Neural progenitor cell (in vitro differentiated cells): Measurements from ENCODE around the gene ESPNL. TPM values are rescaled to one million over a fixed set of nuclear protein-coding genes. Genes with fewer than 3 reads are reported as not detected.

Experiments
- DNase-seq: peaks from one replicate; pipeline ENCODE4 v3.0.0-alpha.2; 2016; ENCODE audit warnings: low spot score
- H2AFZ ChIP-seq: fragments of 200-600 bp; sonication (generic); replicated peaks from 2 replicates; pipeline ENCODE4 v1.6.1; 2016; ENCODE audit warnings: antibody characterized with exemption
- H3F3A ChIP-seq: fragments of 200-600 bp; sonication (generic); 2 replicates; pipeline ENCODE4 v1.6.1; 2016; ENCODE audit warnings: antibody characterized with exemption, low read depth
- H3K27ac ChIP-seq: fragments of 200-600 bp; sonication (generic); 2 replicates; pipeline ENCODE4 v1.5.1; 2016; ENCODE audit warnings: mild to moderate bottlenecking
- H3K27me3 ChIP-seq: fragments of 200-600 bp; sonication (generic); 2 replicates; pipeline ENCODE4 v1.6.1; 2016; ENCODE audit warnings: mild to moderate bottlenecking, moderate library complexity
- H3K36me3 ChIP-seq: fragments of 200-600 bp; sonication (generic); 2 replicates; pipeline ENCODE4 v1.5.1; 2016
- H3K4me1 ChIP-seq: fragments of 200-600 bp; sonication (generic); 2 replicates; pipeline ENCODE4 v1.6.1; 2016; ENCODE audit warnings: mixed run types
- H3K4me2 ChIP-seq: fragments of 200-600 bp; sonication (generic); 2 replicates; pipeline ENCODE4 v1.6.1; 2016
- H3K4me3 ChIP-seq: fragments of 200-600 bp; sonication (generic); 2 replicates; pipeline ENCODE4 v1.5.1; 2016
- H3K79me2 ChIP-seq: fragments of 200-600 bp; sonication (generic); 2 replicates; pipeline ENCODE4 v1.6.1; 2016; ENCODE audit warnings: low read depth
- H3K9ac ChIP-seq: fragments of 200-600 bp; sonication (generic); 2 replicates; pipeline ENCODE4 v1.6.1; 2016
- H3K9me3 ChIP-seq: fragments of 200-600 bp; sonication (generic); 2 replicates; pipeline ENCODE4 v1.5.1; 2016; ENCODE audit warnings: low read depth
- H4K20me1 ChIP-seq: fragments of 200-600 bp; sonication (generic); 2 replicates; pipeline ENCODE4 v1.6.1; 2016; ENCODE audit warnings: low read depth
- H3K27ac Mint-ChIP-seq: 3 replicates; pipeline ENCODE4 v1.8.0; 2021; ENCODE audit warnings: mixed read lengths
- H3K27me3 Mint-ChIP-seq: 2 replicates; pipeline ENCODE4 v1.8.0; 2022; ENCODE audit warnings: low read depth, mild to moderate bottlenecking, inconsistent platforms, moderate library complexity, mixed read lengths; ENCODE audit not compliant: insufficient read depth
- H3K36me3 Mint-ChIP-seq: 3 replicates; pipeline ENCODE4 v1.8.0; 2021; ENCODE audit warnings: mixed read lengths
- H3K4me1 Mint-ChIP-seq: 3 replicates; pipeline ENCODE4 v1.8.0; 2021; ENCODE audit warnings: mixed read lengths
- H3K4me3 Mint-ChIP-seq: 3 replicates; pipeline ENCODE4 v1.8.0; 2021; ENCODE audit warnings: mild to moderate bottlenecking, moderate library complexity, mixed read lengths
- H3K9me3 Mint-ChIP-seq: 3 replicates; pipeline ENCODE4 v1.8.0; 2020; ENCODE audit warnings: mixed read lengths
- CTCF ChIP-seq: fragments of 200-600 bp; sonication (generic); IDR thresholded peaks from 2 replicates; pipeline ENCODE4 v1.5.1; 2017; ENCODE audit warnings: antibody characterized with exemption, mild to moderate bottlenecking
- EZH2 ChIP-seq: fragments of 200-600 bp; sonication (generic); IDR thresholded peaks from 2 replicates; pipeline ENCODE4 v1.6.1; 2017; ENCODE audit warnings: antibody characterized with exemption, mild to moderate bottlenecking, moderate library complexity
- EZH2phosphoT487 ChIP-seq: fragments of 200-600 bp; sonication (generic); IDR thresholded peaks from 2 replicates; pipeline ENCODE4 v1.6.1; 2017; ENCODE audit warnings: antibody characterized with exemption
- total RNA-seq: library from RNA; depleted of rRNA; stranded (reverse); fragments of >200 nt; gene quantifications from 2 replicates; pipeline ENCODE4 v1.2.3, GENCODE V29; 2015; ENCODE audit warnings: low replicate concordance

The ESPNL gene
- total RNA-seq, 1 donor from 2014 or later, result 0.58 TPM

- no peaks in the 10 kb centered on the region for H3K79me2 ChIP-seq
- H3K9ac ChIP-seq, result no peak overlapping the region
- Mint-ChIP-seq H3K36me3 (no peaks in the 10 kb centered on the region), H3K27ac (no peak overlapping the region), H3K9me3 (peaks cover 1% of the 10 kb centered on the region), H3K4me1 (peaks cover 20% of the 10 kb centered on the region), H3K27me3 (peaks cover 2% of the 10 kb centered on the region), H3K4me3 (no peak overlapping the region)
- no peak overlapping the region for H3K4me3 ChIP-seq
- H3K4me2 ChIP-seq, result no peak overlapping the region
- no peaks in the 10 kb centered on the region for H3K27me3 ChIP-seq
- peaks cover 21% of the 10 kb centered on the region for H3K4me1 ChIP-seq
- TF ChIP-seq CTCF (peak; percentile 53), EZH2phosphoT487 (no peak)
- H2AFZ ChIP-seq, result peak overlapping the region; percentile 21
- DNase-seq, result peak; percentile 67
- peaks cover 14% of the 10 kb centered on the region for H3F3A ChIP-seq
- H4K20me1 ChIP-seq, result no peaks in the 10 kb centered on the region
- H3K36me3 ChIP-seq, result no peaks in the 10 kb centered on the region
- no peak overlapping the region for H3K27ac ChIP-seq
- H3K9me3 ChIP-seq, result no peaks in the 10 kb centered on the region
Observed at GRCh38 chr2:238106698-238107524, 6.8 kb downstream of the ESPNL start.

GRCh38 chr2:238107525-238108422 is 7.6 kb downstream of the ESPNL start:
- peaks cover 14% of the 10 kb centered on the region for H3F3A ChIP-seq
- H3K9ac ChIP-seq, result no peak overlapping the region
- no peak overlapping the region for H3K4me2 ChIP-seq
- TF ChIP-seq EZH2phosphoT487, result no peak
- no peak for TF ChIP-seq EZH2
- TF ChIP-seq CTCF, result no peak
- H3K4me1 ChIP-seq, result peaks cover 21% of the 10 kb centered on the region
- Mint-ChIP-seq H3K36me3 (no peaks in the 10 kb centered on the region), H3K4me1 (peaks cover 18% of the 10 kb centered on the region), H3K27me3 (peaks cover 2% of the 10 kb centered on the region), H3K9me3 (peaks cover 8% of the 10 kb centered on the region), H3K4me3 (peak overlapping the region; percentile 46), H3K27ac (peak overlapping the region; percentile 79)
- H3K27ac ChIP-seq, result no peak overlapping the region
- DNase-seq, result no peak
- H3K9me3 ChIP-seq, result peaks cover 7% of the 10 kb centered on the region
- H3K4me3 ChIP-seq, result no peak overlapping the region
- no peaks in the 10 kb centered on the region for H3K79me2 ChIP-seq
- H4K20me1 ChIP-seq, result no peaks in the 10 kb centered on the region
- no peaks in the 10 kb centered on the region for H3K27me3 ChIP-seq
- no peak overlapping the region for H2AFZ ChIP-seq
- H3K36me3 ChIP-seq, result no peaks in the 10 kb centered on the region

- H3K9ac ChIP-seq, result no peak overlapping the region
- peak; percentile 71 for DNase-seq
- H3K36me3 ChIP-seq, result no peaks in the 10 kb centered on the region
- H2AFZ ChIP-seq, result peak overlapping the region; percentile 70
- no peaks in the 10 kb centered on the region for H3K79me2 ChIP-seq
- H3K4me1 ChIP-seq, result peaks cover 21% of the 10 kb centered on the region
- no peaks in the 10 kb centered on the region for H3K36me3 Mint-ChIP-seq
- peaks cover 12% of the 10 kb centered on the region for H3K9me3 Mint-ChIP-seq
- peaks cover 2% of the 10 kb centered on the region for H3K27me3 Mint-ChIP-seq
- peak overlapping the region; percentile 72 for H3K4me2 ChIP-seq
- peak overlapping the region; percentile 27 for H3K4me3 ChIP-seq
- TF ChIP-seq EZH2 (no peak), EZH2phosphoT487 (no peak), CTCF (no peak)
- H4K20me1 ChIP-seq, result no peaks in the 10 kb centered on the region
- H3K27me3 ChIP-seq, result no peaks in the 10 kb centered on the region
- peaks cover 17% of the 10 kb centered on the region for H3K4me1 Mint-ChIP-seq
- H3K27ac ChIP-seq, result no peak overlapping the region
- no peak overlapping the region for H3K4me3 Mint-ChIP-seq
- peaks cover 14% of the 10 kb centered on the region for H3F3A ChIP-seq
- H3K9me3 ChIP-seq, result peaks cover 10% of the 10 kb centered on the region
- H3K27ac Mint-ChIP-seq, result peak overlapping the region; percentile 79
Observed at GRCh38 chr2:238108423-238109183, 8.5 kb downstream of the ESPNL start.
